GM12874 (cell line): ENCODE measurements around the gene GNA12.

Experiments used
- TF ChIP-seq, protein P1 (sequence below): IDR thresholded peaks from 2 replicates; pipeline ENCODE4 v1.5.1; 2011; ENCODE audit warnings: low read depth, mild to moderate bottlenecking, control low read depth, low read length, moderate library complexity; ENCODE audit not compliant: insufficient read depth

The GNA12 gene

DNA sequence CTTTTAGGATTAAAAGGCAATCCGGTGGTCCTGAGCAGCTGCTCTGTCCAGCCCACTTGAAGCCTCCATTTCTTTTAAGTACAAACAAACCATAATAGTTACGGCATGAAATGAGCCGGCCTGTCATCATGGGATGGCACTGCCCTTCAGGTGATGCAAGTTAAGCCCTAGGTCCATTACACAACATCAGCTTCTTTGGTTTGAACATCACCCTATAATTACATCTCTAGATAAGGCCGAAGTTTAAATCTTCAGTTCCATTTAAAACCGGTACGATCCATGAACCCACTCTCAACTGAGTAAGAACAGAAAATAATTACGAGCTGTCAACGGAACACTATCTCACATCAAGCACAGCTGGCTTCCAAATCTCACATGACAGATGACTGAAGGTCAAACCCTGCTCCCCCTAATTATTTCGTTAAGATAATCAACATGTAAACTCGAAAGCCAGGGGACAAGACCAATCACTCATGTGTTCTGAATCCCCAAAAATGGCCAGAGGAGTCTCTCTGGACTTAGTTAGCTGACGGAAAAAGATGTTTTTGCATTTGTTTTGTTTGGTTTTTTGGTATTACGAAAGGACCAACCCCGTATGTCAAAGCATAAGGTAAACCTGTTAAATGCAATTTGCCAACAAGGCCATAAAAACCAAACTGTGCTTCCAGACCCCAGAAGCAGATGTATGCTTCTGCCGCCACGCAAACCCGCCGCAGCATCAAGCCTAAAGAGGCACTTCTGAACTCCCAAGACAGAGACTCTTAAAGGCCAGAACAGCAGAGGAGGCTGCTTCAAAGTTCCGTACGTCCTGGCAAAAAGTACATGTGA, 10.8 kb downstream of the GNA12 start:
- TF ChIP-seq, protein P1, sequence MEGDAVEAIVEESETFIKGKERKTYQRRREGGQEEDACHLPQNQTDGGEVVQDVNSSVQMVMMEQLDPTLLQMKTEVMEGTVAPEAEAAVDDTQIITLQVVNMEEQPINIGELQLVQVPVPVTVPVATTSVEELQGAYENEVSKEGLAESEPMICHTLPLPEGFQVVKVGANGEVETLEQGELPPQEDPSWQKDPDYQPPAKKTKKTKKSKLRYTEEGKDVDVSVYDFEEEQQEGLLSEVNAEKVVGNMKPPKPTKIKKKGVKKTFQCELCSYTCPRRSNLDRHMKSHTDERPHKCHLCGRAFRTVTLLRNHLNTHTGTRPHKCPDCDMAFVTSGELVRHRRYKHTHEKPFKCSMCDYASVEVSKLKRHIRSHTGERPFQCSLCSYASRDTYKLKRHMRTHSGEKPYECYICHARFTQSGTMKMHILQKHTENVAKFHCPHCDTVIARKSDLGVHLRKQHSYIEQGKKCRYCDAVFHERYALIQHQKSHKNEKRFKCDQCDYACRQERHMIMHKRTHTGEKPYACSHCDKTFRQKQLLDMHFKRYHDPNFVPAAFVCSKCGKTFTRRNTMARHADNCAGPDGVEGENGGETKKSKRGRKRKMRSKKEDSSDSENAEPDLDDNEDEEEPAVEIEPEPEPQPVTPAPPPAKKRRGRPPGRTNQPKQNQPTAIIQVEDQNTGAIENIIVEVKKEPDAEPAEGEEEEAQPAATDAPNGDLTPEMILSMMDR = no peak

DNA sequence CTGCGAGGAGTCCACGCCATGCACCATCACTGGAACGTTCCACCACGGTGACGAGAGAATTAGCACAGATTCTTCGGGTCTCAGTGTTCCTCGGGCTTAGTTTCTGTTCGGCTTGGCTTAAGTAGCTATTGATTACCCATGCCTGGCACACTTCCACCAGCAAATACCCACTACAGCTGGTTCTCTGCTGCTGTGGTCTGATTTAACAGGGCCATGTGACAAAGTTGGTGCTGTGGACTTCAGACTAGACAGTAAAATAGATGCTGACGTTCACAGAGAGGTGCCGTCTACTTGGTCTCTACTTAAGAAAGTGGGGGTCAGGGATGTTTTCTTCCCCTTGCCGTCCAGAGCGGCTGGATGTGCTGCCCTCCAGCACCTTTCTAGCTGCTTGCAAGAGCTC, 11.6 kb downstream of the GNA12 start:
- TF ChIP-seq, protein P1 = no peak

DNA sequence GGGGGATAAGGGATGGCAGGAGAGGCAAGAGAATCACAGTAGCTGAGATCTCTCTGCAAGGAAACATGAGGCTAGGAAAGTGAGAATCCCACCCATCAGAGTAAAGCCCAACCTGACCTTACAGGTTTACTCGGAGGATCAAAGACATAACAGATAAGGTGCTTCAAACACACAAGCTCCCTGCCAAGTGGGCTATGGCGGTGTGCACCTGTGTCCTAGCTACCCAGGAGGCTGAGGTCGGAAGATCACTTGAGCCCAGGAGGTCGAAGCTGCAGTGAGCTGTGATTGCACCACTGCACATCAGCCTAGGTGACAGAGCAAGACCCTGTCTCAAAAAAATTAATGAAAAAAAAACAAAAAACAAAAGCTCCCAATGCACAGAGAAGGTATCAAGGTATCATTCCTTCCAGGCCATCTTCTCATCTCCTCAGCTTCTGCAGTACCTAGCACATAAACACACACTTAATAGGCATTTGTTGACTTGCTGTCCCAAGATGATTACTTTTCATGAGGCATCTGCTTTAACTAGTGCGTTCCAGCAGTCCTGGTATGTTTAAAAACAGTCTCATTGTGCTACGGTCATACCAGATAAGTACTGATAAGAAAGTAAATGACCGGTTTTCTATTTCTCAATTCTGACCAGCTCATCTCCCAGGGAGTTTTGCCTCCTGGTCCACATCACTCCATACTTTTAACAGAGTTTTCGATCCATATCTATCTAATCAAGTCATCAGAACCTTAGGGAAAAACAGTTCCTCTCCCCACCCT, 13.3 kb downstream of the GNA12 start:
- TF ChIP-seq, protein P1 = no peak

DNA sequence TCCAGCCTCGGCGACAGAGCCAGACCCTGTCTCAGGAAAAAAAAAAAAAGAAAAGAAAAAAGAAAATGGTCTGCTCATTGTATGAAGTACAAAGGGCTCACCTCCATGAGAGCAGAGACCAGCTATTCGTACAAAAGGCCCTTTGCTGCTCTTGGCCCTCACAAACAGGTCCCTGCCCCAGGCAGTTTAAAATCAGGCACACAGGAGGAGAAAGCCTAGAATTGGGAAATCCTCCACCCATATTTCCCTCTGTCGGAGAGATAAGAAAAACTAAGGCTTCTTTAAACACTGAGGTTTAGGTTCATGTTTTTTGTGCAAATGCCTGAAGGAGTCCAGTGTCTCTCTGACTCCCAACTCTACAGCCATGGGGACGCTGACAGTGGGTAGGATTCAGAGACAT, 15.1 kb downstream of the GNA12 start:
- TF ChIP-seq, protein P1 = no peak

DNA sequence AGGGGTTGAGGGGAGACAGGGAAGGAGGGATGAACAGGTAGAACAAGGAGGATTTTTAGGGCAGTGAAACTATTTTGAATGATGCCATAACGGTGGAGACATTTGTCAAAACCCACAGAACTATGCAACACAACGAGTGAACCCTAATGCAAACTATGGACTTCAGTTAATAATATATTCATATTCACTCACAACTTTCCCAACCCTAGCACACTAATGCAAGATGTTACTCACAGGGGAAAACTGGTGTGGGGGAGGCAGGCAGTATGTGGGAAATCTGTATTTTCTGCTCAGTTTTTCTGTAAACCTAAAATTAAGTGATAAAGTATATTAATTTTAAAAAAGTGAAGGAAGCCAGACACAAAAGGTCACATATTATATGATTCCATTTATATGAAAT, 17.3 kb downstream of the GNA12 start:
- TF ChIP-seq, protein P1 = no peak

DNA sequence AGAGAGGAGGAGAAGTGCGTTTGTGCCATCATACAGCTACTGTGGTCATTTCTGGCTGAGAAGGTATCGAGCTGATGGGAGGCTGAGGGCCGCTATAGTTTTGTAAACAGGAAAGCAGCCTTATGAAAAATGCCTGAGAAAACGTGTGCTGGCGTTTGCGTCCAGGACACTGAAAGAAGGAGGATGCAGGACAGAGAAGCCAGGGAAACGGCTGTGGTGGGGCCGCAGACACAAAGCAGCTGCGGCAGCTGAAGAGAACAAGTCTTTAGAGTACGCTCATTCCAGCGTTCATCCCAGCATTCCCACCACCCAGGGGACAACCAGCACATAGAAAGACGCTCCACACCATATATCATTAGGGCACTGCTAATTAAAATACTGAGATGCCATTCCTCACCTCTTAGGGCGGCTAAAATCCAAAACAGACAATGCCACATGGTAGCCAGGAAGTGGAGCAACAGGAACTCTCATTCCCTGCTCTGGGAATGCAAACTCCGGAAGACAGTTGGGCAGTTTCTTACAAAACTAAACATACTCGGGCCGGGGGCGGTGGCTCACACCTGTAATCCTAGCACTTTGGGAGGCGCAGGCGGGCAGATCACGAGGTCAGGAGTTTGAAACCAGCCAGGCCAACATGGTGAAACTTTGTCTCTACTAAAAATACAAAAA, 18.4 kb downstream of the GNA12 start:
- TF ChIP-seq, protein P1 = no peak
